ENCODE measurements around the gene RASIP1. TPM values are rescaled to one million over a fixed set of nuclear protein-coding genes. Genes with fewer than 3 reads are reported as not detected.

The RASIP1 gene
- total RNA-seq, 1 experiment from 2014 or later, result 4.6 TPM

DNA sequence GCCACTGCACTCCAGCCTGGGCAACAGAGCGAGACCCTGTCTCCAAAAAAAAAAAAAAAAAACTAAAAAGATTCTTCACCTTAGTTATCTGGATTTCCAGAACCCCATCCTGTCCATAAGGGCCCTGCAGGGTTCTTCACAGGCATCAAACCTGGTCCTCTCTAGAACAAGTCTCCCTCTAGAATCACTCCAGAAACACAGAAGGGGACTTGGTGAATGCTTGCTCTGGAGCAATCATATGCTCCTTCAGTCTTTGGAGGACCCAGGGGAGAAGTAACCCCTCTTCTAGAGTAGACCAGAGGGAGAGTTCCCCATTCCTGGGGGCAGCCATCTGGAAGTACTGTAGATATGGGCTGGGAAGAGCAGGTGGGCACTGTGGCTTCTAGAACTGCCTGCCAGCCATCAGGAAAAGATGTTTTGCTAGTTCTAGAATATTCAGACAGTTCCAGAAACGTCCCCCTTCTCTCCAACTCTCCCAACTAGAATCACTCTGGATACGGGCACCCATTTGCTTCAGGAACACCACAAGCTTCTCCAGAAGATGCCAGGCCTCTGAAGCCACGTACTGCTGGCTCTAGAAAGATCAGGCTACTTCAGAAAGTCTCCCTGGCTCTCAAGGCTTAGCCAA, 9.3 kb upstream of the RASIP1 start:
- peaks cover 17% of the 10 kb centered on the region for H3K36me3 ChIP-seq (replicated peaks; ENCODE audit: control insufficient read depth, insufficient read depth, low read length)
- H3K27me3 ChIP-seq (ENCODE audit: control insufficient read depth, insufficient read depth, low read length), result peaks cover 8% of the 10 kb centered on the region; the same call in 1 of the 2 replicates
- no peak for DNase-seq
- H3K4me3 ChIP-seq (ENCODE audit: insufficient read depth, low read depth, low read length), result no peak overlapping the region

DNA sequence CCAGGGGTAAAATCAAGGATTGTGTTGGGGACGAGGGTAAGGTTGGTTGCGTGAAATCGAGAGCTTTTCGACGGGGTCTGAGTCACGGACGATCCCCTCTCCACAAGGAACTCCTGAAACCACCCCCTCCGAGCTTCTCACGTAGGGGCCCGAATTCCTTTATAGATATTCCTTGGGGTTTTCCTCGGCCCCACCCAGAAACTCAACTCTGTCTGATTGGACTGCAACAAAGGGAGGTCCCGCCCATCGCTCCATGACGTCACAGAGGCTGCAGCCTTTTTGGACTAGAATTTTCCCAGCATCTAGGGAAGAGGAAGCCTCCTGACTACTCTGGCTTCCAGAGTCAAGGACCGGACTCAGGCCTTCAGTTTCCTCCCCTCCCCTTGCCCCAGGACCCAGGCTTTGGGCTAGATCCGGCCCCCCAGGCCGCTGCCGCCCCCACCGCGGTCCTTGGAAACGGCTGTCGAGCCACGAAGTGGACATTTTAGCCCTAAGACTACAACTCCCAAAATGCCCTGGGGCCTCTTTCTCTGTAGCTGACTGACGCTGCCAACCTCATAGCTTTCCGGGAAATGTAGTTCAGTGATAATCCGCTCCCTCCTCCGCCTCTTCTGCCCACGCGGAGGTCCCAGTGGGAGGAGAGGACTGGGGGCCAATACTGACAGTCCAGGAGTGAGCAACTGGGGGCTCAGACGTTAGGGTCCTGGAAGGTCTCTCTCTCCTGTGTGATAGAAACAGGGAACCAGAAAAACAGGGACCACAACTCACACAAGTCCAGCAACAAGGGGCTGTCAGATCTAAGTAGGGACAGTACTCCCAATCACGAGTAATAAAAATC, 6.5 kb upstream of the RASIP1 start, which contains the start of gene IZUMO1:
IZUMO1 (minus strand) TSS at position 172 of the 838 bp plus-strand sequence. CDS start 1,050 bp downstream, outside the sequence.
- Histone ChIP-seq H3K4me3 (ENCODE audit: insufficient read depth, low read depth, low read length) (peak within 1 kb of the TSS; percentile 64), H3K27me3 (ENCODE audit: control insufficient read depth, insufficient read depth, low read length) (no peaks in the 10 kb centered on the region; the same call in 1 of the 2 replicates), H3K36me3 (replicated peaks; ENCODE audit: control insufficient read depth, insufficient read depth, low read length) (peaks cover 17% of the 10 kb centered on the region)
- peak; percentile 93 for DNase-seq

DNA sequence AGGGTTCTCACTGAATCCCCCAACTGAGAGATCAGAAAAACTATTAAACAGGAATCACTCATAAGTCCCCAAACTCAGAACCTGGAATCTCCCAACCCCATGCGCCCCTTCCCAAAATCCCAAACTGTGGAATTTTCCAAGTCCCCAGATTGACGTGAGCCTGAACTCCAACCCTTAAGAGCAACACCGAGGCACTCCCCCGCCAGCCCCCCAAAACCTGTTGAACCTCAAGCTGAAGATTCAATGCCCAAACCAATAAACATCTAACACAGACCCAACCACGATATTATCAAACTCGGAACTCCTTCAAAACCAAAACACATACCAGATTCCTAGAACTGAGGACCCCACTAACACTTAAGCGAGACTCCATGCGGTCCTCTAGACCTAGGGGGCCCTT, 5.7 kb upstream of the RASIP1 start:
- H3K36me3 ChIP-seq (replicated peaks; ENCODE audit: control insufficient read depth, insufficient read depth, low read length), result peaks cover 17% of the 10 kb centered on the region
- DNase-seq, result no peak
- no peaks in the 10 kb centered on the region; the same call in 1 of the 2 replicates for H3K27me3 ChIP-seq (ENCODE audit: control insufficient read depth, insufficient read depth, low read length)
- H3K4me3 ChIP-seq (ENCODE audit: insufficient read depth, low read depth, low read length), result peak overlapping the region; percentile 64; the same call in 1 of the 2 replicates

DNA sequence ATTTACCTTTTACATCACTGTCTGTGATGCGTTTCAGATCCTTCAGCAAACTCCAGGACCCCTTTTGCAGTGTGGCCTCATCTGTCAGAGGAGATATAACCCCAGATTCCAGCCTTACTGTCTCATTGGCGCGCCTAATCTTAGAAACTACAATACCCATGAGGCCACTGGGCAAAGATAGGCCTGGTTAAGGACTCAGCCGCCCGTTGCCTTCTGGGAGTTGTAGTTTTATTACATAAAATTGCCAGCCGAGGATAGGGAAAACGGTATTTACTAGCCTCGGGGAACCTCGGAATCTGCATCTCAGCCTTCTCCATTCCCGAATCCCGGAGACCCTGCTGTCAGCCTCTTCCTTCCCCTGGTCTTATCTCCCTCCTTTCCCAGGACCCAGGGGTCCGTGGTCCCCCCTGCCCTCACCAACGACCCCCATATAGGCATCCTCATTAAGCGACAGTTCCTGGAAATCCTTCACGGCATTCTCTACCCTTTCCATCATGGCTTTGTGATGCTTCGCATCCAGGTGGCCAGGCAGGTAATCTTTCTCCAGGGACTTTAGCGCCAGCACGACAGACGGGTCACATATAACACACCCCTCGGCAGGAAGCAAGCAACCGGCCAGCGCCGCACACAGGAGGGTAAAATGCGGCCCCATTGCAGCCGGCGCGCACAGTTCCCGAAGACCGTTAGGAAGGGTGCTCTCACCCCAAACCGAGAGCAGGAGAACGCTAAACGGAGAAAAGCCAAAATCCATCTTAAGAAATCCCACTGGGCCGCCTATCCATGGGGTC, 5.0 kb upstream of the RASIP1 start:
- peak overlapping the region; percentile 19; the same call in 1 of the 2 replicates for H3K4me3 ChIP-seq (ENCODE audit: insufficient read depth, low read depth, low read length)
- peak; percentile 82 for DNase-seq

DNA sequence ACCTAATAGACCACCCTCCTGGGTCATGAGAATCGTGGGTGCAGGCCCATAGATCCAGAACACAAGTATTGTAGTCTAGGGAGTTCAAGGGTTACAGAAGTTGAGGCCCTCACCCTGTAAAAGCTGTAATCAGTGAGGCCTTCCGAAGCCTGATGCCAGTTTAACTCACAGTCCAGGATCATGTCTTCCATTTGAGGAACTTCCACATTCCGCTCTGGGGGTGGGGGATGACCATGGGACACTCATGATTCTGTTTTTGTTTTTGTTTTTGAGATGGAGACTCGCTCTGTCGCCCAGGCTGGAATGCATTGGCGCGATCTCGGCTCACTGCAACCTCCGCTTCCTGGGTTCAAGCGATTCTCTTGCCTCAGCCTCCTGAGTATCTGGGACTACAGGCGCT, 1.7 kb upstream of the RASIP1 start:
- H3K4me3 ChIP-seq (ENCODE audit: insufficient read depth, low read depth, low read length), result no peak overlapping the region
- no peaks in the 10 kb centered on the region for H3K36me3 ChIP-seq (replicated peaks; ENCODE audit: control insufficient read depth, insufficient read depth, low read length)
- no peak for DNase-seq
- peaks cover 21% of the 10 kb centered on the region for H3K27me3 ChIP-seq (ENCODE audit: control insufficient read depth, insufficient read depth, low read length)

More for the DNA sequence above, 5.0 kb upstream of the RASIP1 start:
- Histone ChIP-seq H3K36me3 (replicated peaks; ENCODE audit: control insufficient read depth, insufficient read depth, low read length) (peaks cover 13% of the 10 kb centered on the region), H3K27me3 (ENCODE audit: control insufficient read depth, insufficient read depth, low read length) (peaks cover 6% of the 10 kb centered on the region; the same call in 1 of the 2 replicates)

DNA sequence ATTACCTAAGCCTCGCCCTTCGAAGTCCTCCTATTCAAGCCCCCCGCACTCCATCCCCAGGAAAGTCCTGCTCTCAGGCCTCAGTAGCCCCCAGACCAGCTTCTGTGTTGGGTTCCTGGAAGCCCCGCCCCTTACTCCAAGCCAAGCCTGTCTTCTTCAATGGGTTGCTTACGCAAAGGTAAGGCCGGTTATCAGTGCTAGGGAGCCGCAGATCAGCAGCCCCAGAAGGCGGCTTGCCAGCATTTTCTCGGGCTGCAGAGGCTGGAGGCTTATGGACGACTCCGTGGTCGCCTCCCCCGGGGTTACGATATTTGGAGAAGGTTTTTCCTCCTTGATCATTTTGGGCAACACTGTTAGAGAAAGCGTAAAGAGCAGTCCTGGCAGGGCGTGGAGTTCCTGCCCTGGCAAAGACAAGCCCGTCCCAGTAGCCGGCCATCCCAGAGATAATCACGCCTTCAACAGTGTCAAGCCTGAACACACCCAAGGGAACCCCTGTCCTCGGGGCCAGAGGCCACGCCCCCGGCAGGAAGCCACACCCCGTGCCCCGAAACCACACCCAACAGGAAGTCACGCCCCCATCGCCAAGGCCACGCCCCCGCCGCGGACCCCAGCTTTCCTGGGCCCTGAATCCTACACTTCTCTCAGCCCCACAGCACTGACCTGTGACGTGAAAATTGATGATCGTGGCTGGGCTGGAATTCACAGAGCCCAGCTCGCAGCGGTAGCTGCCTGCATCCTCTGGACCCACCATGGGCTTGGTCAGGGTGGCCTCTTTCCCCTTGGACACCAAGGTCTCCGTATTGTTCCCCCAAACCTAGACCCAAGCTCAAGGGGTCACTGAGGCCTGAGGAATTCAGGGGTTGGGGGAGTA, 954 bp upstream of the RASIP1 start:
- Histone ChIP-seq H3K36me3 (replicated peaks; ENCODE audit: control insufficient read depth, insufficient read depth, low read length) (no peaks in the 10 kb centered on the region), H3K4me3 (ENCODE audit: insufficient read depth, low read depth, low read length) (peak overlapping the region; percentile 26), H3K27me3 (ENCODE audit: control insufficient read depth, insufficient read depth, low read length) (peaks cover 21% of the 10 kb centered on the region)
- DNase-seq, result peak; percentile 97

DNA sequence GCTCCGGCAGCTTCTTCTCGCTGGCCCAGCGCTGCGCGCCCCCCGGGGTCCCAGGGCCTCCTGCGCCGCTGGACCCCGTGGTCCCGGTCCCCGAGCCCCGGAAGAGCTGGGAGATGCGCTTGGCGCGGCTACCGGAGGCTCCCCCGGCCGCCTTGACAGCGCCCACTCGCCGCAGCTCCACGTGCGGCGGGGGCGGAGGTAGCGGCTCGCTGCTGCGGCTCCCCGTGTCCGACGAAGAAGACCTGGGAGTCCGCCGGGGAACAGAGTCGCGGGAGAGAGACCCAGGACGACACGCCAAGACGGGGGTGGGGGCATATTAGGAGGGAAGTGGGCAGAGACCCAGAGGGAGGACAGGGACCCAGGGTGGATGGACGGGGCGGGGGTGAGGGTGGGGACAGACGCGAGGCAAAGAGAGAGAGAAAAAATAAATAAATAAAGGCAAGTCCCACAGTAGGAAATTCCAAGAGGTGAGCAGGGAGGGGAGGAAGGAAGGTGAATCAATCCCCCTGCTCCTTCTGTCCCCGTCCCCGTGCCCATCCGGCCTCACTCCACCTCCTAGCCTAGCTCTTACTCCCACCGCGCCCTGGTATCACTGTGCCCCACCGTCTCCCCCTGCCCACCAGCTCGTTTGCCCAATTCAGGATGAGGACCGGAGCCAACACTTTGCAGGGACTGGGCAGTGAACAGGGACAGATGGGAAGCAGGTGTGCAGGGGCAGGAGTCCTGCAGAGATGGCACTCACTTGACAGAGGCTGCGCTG, 826 bp downstream of the RASIP1 start:
- peak; percentile 74 for DNase-seq
- Histone ChIP-seq H3K27me3 (ENCODE audit: control insufficient read depth, insufficient read depth, low read length) (peaks cover 23% of the 10 kb centered on the region), H3K36me3 (replicated peaks; ENCODE audit: control insufficient read depth, insufficient read depth, low read length) (no peaks in the 10 kb centered on the region), H3K4me3 (ENCODE audit: insufficient read depth, low read depth, low read length) (peak overlapping the region; percentile 59)

DNA sequence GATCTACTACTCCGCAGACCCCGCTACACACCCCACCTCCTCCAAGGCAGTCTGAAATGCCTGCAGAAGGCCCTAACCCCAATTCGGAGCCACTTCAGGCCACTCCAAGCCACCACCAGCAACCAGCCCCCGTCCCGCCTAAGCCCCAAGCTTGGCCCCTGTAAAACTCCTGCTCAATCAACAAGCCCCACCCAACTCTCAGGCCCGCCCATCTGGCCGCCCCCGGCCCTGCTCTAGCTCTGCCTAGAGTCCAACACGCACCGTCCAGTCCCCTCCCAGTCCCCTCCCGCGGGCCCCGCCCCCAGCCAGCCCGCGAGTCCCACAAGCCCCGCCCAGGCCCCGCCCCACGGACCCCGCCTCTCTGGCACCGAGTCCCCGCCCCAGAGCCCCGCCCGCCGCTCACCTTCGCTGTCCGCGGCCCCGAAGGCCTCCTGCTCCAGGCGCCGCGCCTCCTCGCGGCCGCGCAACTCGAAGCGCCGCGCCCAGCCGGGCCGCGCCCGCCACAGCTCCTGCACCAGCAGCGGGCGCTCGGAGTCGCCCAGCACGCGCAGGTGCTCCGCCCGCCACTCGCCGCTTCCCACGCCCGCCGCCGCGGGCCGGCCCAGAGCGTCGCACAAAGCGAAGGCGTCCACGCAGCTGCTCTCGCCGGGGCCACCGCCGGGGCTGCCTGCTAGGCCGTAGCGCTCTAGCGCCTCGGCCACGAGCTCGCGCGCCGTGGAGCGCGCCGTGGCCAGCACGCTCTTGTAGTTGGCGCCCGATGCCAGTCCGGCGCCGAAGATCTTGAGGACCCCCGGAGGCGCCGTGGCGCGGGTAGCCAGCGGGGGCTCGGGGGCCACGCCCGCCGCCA, 1.6 kb downstream of the RASIP1 start:
- no peaks in the 10 kb centered on the region for H3K36me3 ChIP-seq (replicated peaks; ENCODE audit: control insufficient read depth, insufficient read depth, low read length)
- peak overlapping the region; percentile 59 for H3K4me3 ChIP-seq (ENCODE audit: insufficient read depth, low read depth, low read length)
- H3K27me3 ChIP-seq (ENCODE audit: control insufficient read depth, insufficient read depth, low read length), result peaks cover 23% of the 10 kb centered on the region
- peak; percentile 100 for DNase-seq

DNA sequence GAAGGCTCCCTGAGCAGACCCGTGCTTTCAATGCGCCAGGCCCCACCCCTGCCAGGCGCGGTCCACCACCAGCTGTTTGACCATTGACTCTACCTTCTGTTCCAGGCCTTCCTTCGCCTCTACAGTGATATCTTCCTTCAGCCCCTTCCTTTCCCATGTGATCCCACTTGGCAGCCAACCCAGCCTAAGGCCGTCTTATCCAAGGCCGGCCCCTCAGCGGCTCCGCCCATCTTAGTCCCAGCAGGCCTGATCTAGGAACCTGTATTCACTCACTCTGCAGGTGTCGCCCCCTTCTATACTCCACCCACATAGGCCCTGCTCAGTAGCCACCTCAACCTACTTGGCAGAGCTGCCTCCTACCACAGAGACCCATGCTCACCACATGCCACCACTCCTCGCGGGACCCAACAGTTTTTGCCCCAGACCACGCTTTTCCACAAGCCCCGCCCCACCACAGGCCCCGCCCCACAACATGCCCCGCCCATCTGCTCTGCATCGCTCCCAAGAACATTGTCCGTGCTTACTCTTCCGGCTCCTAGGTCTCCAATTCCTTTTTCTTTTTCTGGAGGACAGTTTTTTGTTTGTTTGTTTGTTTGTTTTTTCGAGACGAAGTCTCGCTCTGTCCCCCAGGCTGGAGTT, 2.9 kb downstream of the RASIP1 start:
- peak overlapping the region; percentile 29 for H3K4me3 ChIP-seq (ENCODE audit: insufficient read depth, low read depth, low read length)
- H3K36me3 ChIP-seq (replicated peaks; ENCODE audit: control insufficient read depth, insufficient read depth, low read length), result no peaks in the 10 kb centered on the region
- peaks cover 23% of the 10 kb centered on the region for H3K27me3 ChIP-seq (ENCODE audit: control insufficient read depth, insufficient read depth, low read length)
- peak; percentile 95 for DNase-seq

DNA sequence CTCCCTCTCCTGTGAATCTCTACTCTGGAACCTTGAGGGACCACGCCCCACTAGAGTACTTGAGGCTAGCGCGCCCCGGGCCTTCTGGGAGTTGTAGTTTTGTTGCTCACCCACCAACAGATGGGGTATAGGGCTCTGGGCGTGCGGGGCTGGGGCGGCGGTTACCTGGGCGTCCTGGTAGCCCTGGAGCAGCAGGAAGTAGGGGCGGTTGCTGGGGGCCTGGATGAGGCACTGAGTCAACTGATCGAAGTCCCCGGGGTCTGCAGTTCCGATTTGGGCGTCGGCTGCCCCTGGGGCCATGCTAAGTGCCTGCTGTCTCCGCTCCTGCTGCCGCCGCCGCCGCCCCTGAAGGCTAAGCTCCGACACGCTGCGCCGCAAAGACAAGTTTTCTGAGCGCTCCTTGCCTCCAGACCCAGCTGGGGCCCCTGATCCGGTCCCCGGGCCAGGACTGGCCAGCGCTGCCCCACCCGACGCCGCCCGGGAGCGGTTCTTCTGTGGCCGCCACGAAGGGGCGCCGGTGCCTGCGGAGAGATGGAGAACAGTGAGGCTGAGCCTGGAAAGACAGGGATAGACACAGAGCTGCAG, 5.3 kb downstream of the RASIP1 start:
- Histone ChIP-seq H3K36me3 (replicated peaks; ENCODE audit: control insufficient read depth, insufficient read depth, low read length) (no peaks in the 10 kb centered on the region), H3K4me3 (ENCODE audit: insufficient read depth, low read depth, low read length) (peak overlapping the region; percentile 59), H3K27me3 (ENCODE audit: control insufficient read depth, insufficient read depth, low read length) (peaks cover 15% of the 10 kb centered on the region)
- peak; percentile 94 for DNase-seq

DNA sequence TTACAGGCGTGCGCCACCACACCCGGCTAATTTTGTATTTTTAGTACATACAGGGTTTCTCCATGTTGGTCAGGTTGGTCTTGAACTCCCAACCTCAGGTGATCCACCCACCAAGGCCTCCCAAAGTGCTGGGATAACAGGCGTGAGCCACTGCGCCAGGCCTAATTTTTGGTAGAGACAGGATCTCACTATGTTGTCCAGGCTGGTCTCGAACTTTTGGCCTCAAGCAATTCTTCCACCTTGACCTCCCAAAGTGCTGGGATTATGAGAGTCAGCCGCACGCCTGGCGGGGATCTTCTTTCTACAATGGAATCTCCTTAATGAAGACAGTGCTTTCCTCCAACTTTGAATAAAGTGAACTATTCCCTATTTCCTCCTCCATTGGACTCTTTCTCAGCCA, 5.8 kb downstream of the RASIP1 start:
- Histone ChIP-seq H3K4me3 (ENCODE audit: insufficient read depth, low read depth, low read length) (no peak overlapping the region), H3K36me3 (replicated peaks; ENCODE audit: control insufficient read depth, insufficient read depth, low read length) (no peaks in the 10 kb centered on the region), H3K27me3 (ENCODE audit: control insufficient read depth, insufficient read depth, low read length) (peaks cover 10% of the 10 kb centered on the region)
- no peak for DNase-seq

DNA sequence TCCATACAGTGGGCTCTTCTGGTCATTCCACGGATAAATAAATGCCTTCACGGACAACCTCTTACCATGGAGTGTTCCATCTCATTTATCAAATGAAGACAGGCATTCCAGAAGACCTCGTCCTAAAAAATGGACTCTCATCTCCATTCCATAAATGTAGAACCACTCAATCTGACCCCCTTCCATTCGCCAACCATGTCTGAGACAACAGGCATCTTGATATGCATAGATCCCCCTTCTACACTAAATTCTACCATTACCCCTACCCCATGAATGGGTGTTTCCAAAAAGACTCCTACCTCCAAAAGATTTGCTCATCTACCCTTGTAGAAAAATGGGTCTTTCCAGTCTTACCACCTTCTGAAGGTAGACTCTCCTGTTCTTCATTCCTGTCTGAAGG, 9.0 kb downstream of the RASIP1 start:
- Histone ChIP-seq H3K27me3 (ENCODE audit: control insufficient read depth, insufficient read depth, low read length) (peaks cover 3% of the 10 kb centered on the region; the same call in 1 of the 2 replicates), H3K36me3 (replicated peaks; ENCODE audit: control insufficient read depth, insufficient read depth, low read length) (no peaks in the 10 kb centered on the region), H3K4me3 (ENCODE audit: insufficient read depth, low read depth, low read length) (no peak overlapping the region)
- DNase-seq, result no peak
